Activated gamma-delta T cell treated with Interleukin-2 at 50 U/mL for 16 hours (primary cell): Measurements from ENCODE around the gene GPD1.
"Not testable (repeated sequence)": the region's sequence is repeated elsewhere in the genome, so short reads cannot be mapped to it uniquely, and the experiment has no call there.

Experiments
- DNase-seq: peaks from one replicate; pipeline ENCODE4 v3.0.0-alpha.2; 2020

The GPD1 gene

DNA sequence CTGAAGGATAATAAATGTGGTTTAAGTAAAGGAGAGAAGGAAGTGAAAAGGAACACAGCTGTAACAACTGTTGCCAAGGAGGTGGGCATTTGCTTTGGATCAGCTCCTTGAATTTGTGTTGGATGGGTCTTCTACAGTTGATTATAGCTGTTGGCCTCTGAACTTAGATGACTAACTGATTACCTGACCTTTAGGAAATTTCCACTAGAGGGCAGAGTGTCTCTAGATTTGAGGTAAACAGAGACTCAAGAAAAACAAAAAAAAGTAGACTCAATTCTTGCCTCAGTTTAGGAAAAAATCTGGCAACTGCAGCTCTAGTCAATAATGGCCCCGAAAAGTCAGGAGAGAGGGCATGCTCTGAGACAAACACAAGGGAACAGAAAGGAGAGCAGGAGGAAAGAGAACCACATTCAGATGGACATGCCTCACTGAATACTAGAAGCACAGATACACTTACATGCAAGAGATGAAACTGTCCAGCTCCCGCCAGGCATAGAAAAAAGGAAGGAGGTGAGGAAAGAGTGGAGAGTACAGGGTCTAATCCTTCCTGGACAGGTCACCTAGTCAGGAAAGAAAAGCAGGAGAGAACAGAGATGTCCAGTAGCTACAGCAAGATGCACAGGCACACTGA lies 28.8 kb downstream of the GPD1 start:
- DNase-seq: no peak

DNA sequence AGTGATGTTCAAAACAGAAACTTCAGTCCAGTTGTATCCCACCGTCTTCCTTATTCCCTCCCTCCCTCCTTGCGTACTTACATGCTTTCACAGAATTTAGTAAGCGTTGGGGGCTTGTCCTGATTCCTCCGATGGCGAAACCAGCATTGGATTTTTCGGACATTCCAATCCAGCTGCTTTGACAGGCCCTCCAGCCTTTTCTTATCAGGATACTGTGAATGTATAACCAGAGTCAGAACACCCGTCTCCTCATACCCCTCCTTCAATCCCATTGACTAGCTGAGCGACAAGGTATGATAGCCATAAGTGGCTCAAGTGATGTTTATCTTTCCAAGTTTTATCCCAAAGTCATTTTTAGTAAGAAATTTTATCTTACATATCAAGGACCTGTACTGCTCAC lies 39.2 kb downstream of the GPD1 start:
- no peak for DNase-seq

DNA sequence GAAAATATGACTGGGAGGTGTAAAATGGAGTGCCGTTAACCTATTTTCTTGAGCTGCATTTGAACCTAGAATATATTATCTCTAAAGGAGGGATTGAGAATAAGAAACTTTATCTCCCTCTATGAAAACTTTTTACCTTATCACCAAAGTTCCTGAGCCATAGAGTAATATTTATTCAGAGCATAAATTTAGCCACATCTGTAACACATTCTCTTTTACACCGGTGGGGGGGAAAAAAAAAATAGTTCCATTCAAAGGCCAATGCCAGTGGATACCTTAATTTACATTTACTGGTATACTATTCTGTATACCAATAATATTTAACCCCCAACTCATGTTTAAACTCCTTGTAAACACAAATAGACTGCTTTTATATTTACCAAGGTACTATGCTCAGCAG lies 41.6 kb downstream of the GPD1 start:
- DNase-seq: no peak

DNA sequence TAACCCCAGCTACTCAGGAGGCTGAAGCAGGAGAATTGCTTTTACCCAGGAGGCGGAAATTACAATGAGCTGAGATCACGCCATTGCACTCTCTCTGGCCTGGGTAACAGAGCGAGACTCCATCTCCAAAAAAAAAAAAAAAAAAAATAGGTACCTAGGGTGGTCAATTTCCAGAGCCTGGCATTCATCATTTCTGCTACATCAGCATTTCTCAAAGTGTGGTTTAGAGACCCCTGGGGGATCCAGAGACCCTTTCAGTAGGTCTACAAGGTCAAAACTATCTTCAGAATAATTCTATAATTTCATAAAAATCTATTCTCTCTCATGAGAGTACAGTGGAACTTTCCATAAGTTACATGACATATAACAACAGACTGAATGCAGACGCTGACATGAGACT lies 43.5 kb downstream of the GPD1 start:
- DNase-seq: no peak

DNA sequence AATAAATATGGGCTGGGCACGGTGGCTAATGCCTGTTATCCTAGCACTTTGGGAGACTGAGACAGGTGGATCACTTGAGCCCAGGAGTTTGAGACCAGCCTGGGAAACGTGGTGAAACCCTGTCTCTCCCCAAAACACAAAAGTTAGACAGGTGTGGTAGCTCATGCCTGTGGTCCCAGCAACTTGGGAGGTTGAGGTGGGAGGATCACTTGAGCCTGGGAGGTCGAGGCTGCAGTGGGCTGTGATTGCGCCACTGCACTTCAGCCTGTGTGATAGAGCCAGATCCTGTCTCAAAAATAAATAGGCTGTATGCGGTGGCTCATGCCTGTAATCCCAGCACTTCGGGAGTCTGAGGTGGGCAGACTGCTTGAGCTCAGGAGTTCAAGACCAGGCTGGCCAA lies 44.2 kb downstream of the GPD1 start:
- DNase-seq: not testable (repeated sequence)

DNA sequence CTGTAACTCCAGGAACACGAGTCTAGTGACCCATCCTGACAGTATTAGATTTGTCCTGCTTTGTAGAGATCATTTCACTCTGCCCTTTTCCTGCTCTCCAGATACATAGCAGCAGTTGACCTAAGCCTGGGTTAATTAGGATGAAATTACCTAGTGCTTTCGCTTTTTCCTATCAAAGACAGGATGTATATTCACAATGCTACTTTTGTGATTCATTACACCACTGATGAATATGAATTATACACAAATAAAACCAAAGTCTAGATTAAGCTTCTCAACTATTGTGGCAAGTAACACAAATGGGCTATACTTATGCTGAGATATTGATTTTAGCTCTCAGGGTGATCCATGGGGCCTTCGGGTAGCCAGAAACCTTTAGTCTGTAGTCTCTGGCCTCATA lies 45.5 kb downstream of the GPD1 start:
- no peak for DNase-seq

DNA sequence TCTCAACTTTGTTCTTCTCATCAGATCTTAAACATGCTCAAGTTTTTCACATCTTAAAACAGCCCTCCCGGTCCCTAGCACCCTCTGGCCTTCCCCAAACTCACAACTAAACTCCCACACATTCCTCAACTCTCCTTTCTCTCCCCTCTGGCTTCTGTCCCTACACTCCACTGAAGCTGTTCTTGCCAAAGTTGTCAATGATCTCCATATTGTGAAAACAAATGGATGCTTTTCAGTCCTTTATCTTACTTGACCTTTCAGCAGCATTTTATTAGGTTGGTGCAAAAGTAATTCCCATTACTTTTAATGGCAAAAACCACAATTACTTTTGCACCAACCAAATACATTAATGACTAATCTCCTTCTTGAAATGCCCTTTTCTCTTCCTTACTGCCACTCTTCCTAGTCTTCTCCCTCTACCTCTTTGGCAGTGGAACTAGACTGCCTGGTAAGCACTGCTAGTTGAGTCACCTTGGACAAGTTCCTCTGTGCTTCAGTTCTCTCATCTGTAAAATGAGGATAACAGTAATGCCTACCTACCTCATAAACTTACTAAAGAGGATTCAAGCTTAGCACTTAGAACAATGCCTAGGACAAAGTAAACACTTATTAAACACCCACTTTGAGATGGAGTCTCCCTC lies 47.4 kb downstream of the GPD1 start:
- no peak for DNase-seq

DNA sequence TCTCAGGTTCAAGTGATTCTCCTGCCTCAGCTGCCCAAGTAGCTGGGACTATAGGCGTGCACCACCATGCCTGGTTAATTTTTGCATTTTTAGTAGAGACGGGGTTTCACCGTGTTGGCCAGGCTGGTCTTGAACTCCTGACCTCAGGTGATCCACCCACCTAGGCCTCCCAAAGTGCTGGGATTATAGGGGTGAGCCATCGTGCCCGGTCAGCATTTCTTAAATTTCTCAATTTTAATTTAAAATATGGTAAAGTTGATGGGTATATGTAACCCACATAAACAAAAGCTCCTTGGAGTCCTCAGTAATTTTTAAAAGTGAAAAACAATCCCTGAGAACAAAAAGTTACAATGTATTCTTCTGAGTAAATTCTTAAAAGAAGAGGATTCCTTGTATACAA lies 51.1 kb downstream of the GPD1 start:
- not testable (repeated sequence) for DNase-seq

DNA sequence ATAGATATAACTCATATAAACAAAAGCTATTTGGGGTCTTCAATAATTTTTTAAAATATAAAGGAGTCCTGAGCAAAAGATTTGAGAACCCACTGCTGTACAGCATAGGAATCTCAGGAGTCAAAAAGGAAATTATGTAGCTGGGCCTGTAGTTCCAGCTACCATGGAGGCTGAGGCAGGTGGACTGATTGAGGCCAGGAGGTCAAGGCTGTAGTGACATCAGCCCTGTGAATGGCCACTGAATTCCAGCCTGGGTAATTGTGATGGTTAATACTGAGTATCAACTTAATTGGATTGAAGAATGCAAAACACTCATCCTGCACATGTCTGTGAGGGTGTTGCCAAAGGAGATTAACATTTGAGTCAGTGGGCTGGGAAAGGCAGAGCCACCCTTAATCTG lies 52.8 kb downstream of the GPD1 start:
- DNase-seq: no peak

DNA sequence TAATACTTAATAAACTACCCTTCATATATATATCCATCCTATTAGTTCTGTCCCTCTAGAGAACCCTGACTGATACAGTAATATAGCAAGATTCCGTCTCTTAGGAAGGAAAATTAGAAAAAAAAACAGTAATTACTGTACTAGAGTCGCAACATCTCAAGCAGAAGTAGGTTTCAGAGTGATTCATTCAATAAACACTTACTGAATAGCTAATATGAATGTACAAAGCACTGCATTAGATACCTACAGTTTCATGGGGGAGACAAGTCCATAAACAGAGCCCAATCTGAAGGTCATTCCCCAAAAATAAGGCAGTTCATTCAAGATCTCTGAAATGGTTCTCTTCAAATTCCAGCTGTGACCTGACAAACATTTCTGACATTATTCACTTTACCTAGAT lies 53.5 kb downstream of the GPD1 start:
- DNase-seq: no peak

DNA sequence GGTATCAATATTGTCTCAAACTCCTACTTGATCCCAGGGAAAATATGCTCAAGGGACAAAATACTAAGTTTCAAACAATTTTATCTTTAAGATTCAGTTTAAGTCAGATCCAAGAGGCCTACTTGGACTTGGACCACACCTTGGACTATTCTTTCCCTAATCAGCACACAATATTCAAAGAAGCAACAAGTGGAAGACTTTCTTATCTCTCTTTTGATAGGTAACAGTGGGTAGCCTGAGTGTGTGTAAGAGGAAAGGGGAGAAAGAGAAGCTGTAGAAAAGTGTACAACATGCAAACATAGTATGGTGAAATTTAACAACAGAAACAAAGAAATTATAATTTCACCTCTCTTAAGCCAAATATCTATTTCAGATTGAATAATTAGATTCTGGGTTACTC lies 56.8 kb downstream of the GPD1 start:
- DNase-seq: no peak
